Astrocyte (in vitro differentiated cells and primary cell): Measurements from ENCODE around the gene CLCA2. TPM values are rescaled to one million over a fixed set of nuclear protein-coding genes. Genes with fewer than 3 reads are reported as not detected.

Source experiments
- DNase-seq: peaks from one replicate; pipeline ENCODE4 v3.0.0-alpha.2; 2010; ENCODE audit warnings: low read depth
- FAIRE-seq: peaks from 2 replicates; lab custom pipeline; 2011; peaks lifted over from hg19 to GRCh38; lab: Jason Lieb, UNC
- H2AFZ ChIP-seq: 2 replicates; pipeline ENCODE4 v1.6.0; 2012; ENCODE audit warnings: low read depth, low read length, inconsistent platforms
- H3K27ac ChIP-seq: 2 replicates; pipeline ENCODE4 v1.5.1; 2011; ENCODE audit warnings: low read depth, low read length, inconsistent platforms
- H3K27me3 ChIP-seq: 2 replicates; pipeline ENCODE4 v1.6.0; 2011; ENCODE audit warnings: low read length, inconsistent platforms; ENCODE audit not compliant: insufficient read depth
- H3K36me3 ChIP-seq: 2 replicates; pipeline ENCODE4 v1.5.1; 2011; ENCODE audit warnings: low read length, inconsistent platforms; ENCODE audit not compliant: insufficient read depth
- H3K4me1 ChIP-seq: 2 replicates; pipeline ENCODE4 v1.5.1; 2011; ENCODE audit warnings: low read length, inconsistent platforms; ENCODE audit not compliant: insufficient read depth
- H3K4me2 ChIP-seq: 2 replicates; pipeline ENCODE4 v1.6.0; 2012; ENCODE audit warnings: low read length, inconsistent platforms
- H3K4me3 ChIP-seq: 2 replicates; pipeline ENCODE4 v1.5.1; 2011; ENCODE audit warnings: low read depth, mild to moderate bottlenecking, low read length, inconsistent platforms; ENCODE audit not compliant: insufficient read depth
- H3K79me2 ChIP-seq: 2 replicates; pipeline ENCODE4 v1.6.0; 2012; ENCODE audit warnings: mild to moderate bottlenecking, low read length, inconsistent platforms; ENCODE audit not compliant: insufficient read depth
- H3K9ac ChIP-seq: 2 replicates; pipeline ENCODE4 v1.6.0; 2012; ENCODE audit warnings: mild to moderate bottlenecking, low read length, inconsistent platforms
- H3K9me3 ChIP-seq: 2 replicates; pipeline ENCODE4 v1.5.1; 2012; ENCODE audit warnings: low read depth, mild to moderate bottlenecking, low read length, inconsistent platforms; ENCODE audit not compliant: insufficient read depth
- H4K20me1 ChIP-seq: 2 replicates; pipeline ENCODE4 v1.6.0; 2012; ENCODE audit warnings: low read length, inconsistent platforms; ENCODE audit not compliant: insufficient read depth
- H3K27ac Mint-ChIP-seq: one replicate; pipeline ENCODE4 v1.8.0; 2021; ENCODE audit warnings: mild to moderate bottlenecking, mixed read lengths; ENCODE audit not compliant: unreplicated experiment
- H3K27me3 Mint-ChIP-seq: one replicate; pipeline ENCODE4 v1.8.0; 2021; ENCODE audit warnings: low read depth, mixed read lengths; ENCODE audit not compliant: unreplicated experiment
- H3K36me3 Mint-ChIP-seq: one replicate; pipeline ENCODE4 v1.8.0; 2021; ENCODE audit warnings: low read depth, mixed read lengths; ENCODE audit not compliant: unreplicated experiment
- H3K4me1 Mint-ChIP-seq: one replicate; pipeline ENCODE4 v1.8.0; 2021; ENCODE audit warnings: low read depth, mixed read lengths; ENCODE audit not compliant: unreplicated experiment
- H3K4me3 Mint-ChIP-seq: one replicate; pipeline ENCODE4 v1.8.0; 2021; ENCODE audit warnings: mild to moderate bottlenecking, moderate library complexity, mixed read lengths; ENCODE audit not compliant: unreplicated experiment
- H3K9me3 Mint-ChIP-seq: one replicate; pipeline ENCODE4 v1.8.0; 2021; ENCODE audit warnings: mild to moderate bottlenecking, mixed read lengths; ENCODE audit not compliant: unreplicated experiment
- EZH2 ChIP-seq: IDR thresholded peaks from 2 replicates; pipeline ENCODE4 v1.6.1; 2012; ENCODE audit warnings: mild to moderate bottlenecking, low read length, inconsistent platforms; ENCODE audit not compliant: insufficient read depth
- total RNA-seq: library from RNA; stranded (reverse); gene quantifications from 2 replicates; pipeline ENCODE4 v1.2.1, GENCODE V29; 2021
- TF ChIP-seq, protein P1 (sequence below): IDR thresholded peaks from 2 replicates; pipeline ENCODE4 v1.5.1; 2011; ENCODE audit warnings: low read depth, mild to moderate bottlenecking, inconsistent platforms, low read length, moderate library complexity; ENCODE audit not compliant: insufficient read depth

Gene CLCA2
- total RNA-seq, 1 donor from 2014 or later, result 0.77 TPM

DNA sequence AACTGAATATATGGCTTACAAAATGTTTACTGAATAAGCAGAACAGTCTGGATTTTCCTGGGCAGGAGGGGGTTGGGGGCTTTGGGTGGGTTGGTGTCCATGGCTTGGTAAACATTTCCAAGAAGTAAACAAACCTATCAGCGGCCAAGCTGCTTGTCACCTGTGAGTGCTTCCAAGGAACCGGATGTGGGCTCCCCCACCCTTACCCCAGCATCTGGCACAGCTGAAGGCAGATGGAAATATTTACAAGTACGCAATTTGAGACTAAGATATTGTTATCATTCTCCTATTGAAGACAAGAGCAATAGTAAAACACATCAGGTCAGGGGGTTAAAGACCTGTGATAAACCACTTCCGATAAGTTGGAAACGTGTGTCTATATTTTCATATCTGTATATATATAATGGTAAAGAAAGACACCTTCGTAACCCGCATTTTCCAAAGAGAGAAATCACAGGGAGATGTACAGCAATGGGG is 44.6 kb downstream of the CLCA2 start, which contains the start of gene CLCA1:
CLCA1 (plus strand) TSS at position 427 of the 477 bp plus-strand sequence; CDS start at position 472, 45 bp downstream.
- Histone ChIP-seq H3K4me1 (no peaks in the 10 kb centered on the region), H3K79me2 (no peaks in the 10 kb centered on the region), H2AFZ (no peak within 1 kb of the TSS), H4K20me1 (no peaks in the 10 kb centered on the region), H3K27ac (no peak within 1 kb of the TSS), H3K36me3 (no peaks in the 10 kb centered on the region), H3K9ac (no peak within 1 kb of the TSS), H3K4me2 (no peak within 1 kb of the TSS), H3K27me3 (no peaks in the 10 kb centered on the region), H3K4me3 (no peak within 1 kb of the TSS), H3K9me3 (no peaks in the 10 kb centered on the region)
- no peaks in the 10 kb centered on the region for H3K36me3 Mint-ChIP-seq
- H3K27ac Mint-ChIP-seq, result no peak within 1 kb of the TSS
- no peaks in the 10 kb centered on the region for H3K4me1 Mint-ChIP-seq
- TF ChIP-seq, protein P1, sequence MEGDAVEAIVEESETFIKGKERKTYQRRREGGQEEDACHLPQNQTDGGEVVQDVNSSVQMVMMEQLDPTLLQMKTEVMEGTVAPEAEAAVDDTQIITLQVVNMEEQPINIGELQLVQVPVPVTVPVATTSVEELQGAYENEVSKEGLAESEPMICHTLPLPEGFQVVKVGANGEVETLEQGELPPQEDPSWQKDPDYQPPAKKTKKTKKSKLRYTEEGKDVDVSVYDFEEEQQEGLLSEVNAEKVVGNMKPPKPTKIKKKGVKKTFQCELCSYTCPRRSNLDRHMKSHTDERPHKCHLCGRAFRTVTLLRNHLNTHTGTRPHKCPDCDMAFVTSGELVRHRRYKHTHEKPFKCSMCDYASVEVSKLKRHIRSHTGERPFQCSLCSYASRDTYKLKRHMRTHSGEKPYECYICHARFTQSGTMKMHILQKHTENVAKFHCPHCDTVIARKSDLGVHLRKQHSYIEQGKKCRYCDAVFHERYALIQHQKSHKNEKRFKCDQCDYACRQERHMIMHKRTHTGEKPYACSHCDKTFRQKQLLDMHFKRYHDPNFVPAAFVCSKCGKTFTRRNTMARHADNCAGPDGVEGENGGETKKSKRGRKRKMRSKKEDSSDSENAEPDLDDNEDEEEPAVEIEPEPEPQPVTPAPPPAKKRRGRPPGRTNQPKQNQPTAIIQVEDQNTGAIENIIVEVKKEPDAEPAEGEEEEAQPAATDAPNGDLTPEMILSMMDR, result no peak
- no peak for TF ChIP-seq EZH2
- no peak within 1 kb of the TSS for H3K4me3 Mint-ChIP-seq
- H3K27me3 Mint-ChIP-seq, result peaks cover 5% of the 10 kb centered on the region
- DNase-seq (no peak), FAIRE-seq (no peak)
- no peaks in the 10 kb centered on the region for H3K9me3 Mint-ChIP-seq

DNA sequence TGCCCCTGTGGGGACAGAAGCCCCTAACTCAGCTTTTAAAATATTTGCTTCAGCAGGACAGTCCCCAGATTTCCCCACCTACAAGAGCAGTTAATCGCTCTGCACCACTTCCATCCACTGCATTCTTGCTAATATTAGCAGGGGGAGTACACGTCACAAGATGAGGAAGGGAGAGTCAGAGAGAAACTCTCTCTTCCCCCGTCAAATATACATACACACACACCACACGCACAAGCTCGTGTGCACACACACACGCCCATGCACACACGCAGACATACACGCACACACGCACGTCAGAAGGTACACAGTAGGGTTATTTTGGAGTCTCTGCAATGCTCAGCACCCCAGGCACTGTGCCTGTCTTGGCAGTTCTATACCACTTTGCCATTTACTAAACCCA is 46.9 kb downstream of the CLCA2 start:
- Histone ChIP-seq H3K27ac (no peak overlapping the region), H3K36me3 (no peaks in the 10 kb centered on the region), H3K9me3 (no peaks in the 10 kb centered on the region), H3K9ac (no peak overlapping the region), H3K4me3 (no peak overlapping the region), H3K4me2 (no peak overlapping the region), H3K27me3 (no peaks in the 10 kb centered on the region), H3K4me1 (no peaks in the 10 kb centered on the region), H2AFZ (no peak overlapping the region), H4K20me1 (no peaks in the 10 kb centered on the region), H3K79me2 (no peaks in the 10 kb centered on the region)
- H3K36me3 Mint-ChIP-seq, result no peaks in the 10 kb centered on the region
- H3K4me1 Mint-ChIP-seq, result peaks cover 4% of the 10 kb centered on the region
- FAIRE-seq, result no peak
- H3K9me3 Mint-ChIP-seq, result no peaks in the 10 kb centered on the region
- no peak for TF ChIP-seq EZH2
- TF ChIP-seq, protein P1, result no peak
- DNase-seq, result no peak
- H3K27me3 Mint-ChIP-seq, result peaks cover 7% of the 10 kb centered on the region
- no peak overlapping the region for H3K4me3 Mint-ChIP-seq
- no peak overlapping the region for H3K27ac Mint-ChIP-seq

DNA sequence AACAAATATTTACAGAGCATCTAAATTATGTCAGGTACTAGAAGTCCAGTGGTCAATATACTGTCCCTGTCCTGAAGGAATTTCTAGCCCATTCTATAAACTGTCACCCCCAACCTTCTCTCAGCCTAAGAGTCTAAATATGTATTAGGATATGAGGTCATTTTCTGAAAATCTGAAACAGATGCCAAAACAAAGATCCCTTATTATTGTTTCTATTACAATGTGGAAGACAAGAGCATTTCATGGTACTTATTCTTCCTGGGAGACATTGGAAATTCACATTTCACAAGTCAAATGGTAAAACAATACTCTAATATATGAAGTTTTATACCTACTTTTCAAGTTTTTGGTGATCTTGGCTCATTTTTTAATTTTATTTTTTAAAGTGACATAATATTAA is 47.3 kb downstream of the CLCA2 start:
- Histone ChIP-seq H3K79me2 (no peaks in the 10 kb centered on the region), H3K9me3 (no peaks in the 10 kb centered on the region), H3K27ac (no peak overlapping the region), H3K9ac (no peak overlapping the region), H2AFZ (no peak overlapping the region), H3K36me3 (no peaks in the 10 kb centered on the region), H4K20me1 (no peaks in the 10 kb centered on the region), H3K4me3 (no peak overlapping the region), H3K4me1 (no peaks in the 10 kb centered on the region), H3K4me2 (no peak overlapping the region), H3K27me3 (no peaks in the 10 kb centered on the region)
- FAIRE-seq (no peak), DNase-seq (peak; percentile 6)
- Mint-ChIP-seq H3K27me3 (peaks cover 7% of the 10 kb centered on the region), H3K36me3 (no peaks in the 10 kb centered on the region), H3K27ac (no peak overlapping the region), H3K9me3 (no peaks in the 10 kb centered on the region), H3K4me1 (peaks cover 4% of the 10 kb centered on the region), H3K4me3 (no peak overlapping the region)
- TF ChIP-seq EZH2, result no peak
- TF ChIP-seq, protein P1, result no peak
